Neutrophil (primary cell): ENCODE results near the gene VSTM2L.

Source experiments
- H3K27ac ChIP-seq: fragments of 200-600 bp; sonication (generic); 2 replicates; pipeline ENCODE4 v1.5.1; 2016; ENCODE audit warnings: mild to moderate bottlenecking, moderate library complexity
- H3K27me3 ChIP-seq: fragments of 200-600 bp; sonication (generic); 2 replicates; pipeline ENCODE4 v1.6.0; 2016; ENCODE audit warnings: mild to moderate bottlenecking
- H3K36me3 ChIP-seq: fragments of 200-600 bp; sonication (generic); 2 replicates; pipeline ENCODE4 v1.5.1; 2017
- H3K4me1 ChIP-seq, 2 experiments: fragments of 200-600 bp in 1 of 2; sonication (generic) in 1 of 2; 1 replicate in 1 of 2; 2 replicates in 1 of 2; pipeline versions ENCODE4 v1.5.1 to v1.6.1; 2013 to 2016; ENCODE audit warnings: low read depth in 1 of 2, low read length in 1 of 2, mild to moderate bottlenecking in 1 of 2, moderate library complexity in 1 of 2; ENCODE audit not compliant: control insufficient read depth in 1 of 2, insufficient read depth in 1 of 2
- H3K4me3 ChIP-seq, 2 experiments: fragments of 200-600 bp in 1 of 2; sonication (generic) in 1 of 2; 1 replicate in 1 of 2; 2 replicates in 1 of 2; pipeline ENCODE4 v1.5.1; 2013 to 2016; ENCODE audit warnings: low read depth in 1 of 2, low read length in 1 of 2, mild to moderate bottlenecking in 1 of 2, moderate library complexity in 1 of 2
- H3K9me3 ChIP-seq: fragments of 200-600 bp; sonication (generic); 2 replicates; pipeline ENCODE4 v1.5.1; 2016
- TF ChIP-seq, protein P1 (sequence below): fragments of 200-600 bp; sonication (generic); IDR thresholded peaks from 2 replicates; pipeline ENCODE4 v1.5.1; 2016; ENCODE audit warnings: antibody characterized with exemption

The VSTM2L gene

DNA sequence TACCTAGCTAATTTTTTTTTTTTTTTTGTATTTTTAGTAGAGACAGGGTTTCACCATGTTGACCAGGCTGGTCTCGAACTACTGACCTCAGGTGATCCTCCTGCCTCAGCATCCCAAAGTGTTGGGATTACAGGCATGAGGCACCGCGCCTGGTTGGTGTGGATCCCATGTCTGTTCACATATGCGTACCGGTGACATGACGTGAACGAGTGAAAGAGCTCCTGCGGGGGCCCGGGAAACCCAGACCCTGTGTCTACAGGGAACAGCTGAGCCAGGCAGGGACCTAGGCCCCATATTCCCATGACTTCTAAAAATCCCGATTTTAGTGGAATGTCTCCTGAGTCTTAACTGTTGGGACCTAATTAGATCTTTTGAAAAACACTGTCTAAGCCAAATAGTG, 33.1 kb downstream of the VSTM2L start:
- no peaks in the 10 kb centered on the region for H3K9me3 ChIP-seq
- no peak overlapping the region for H3K27ac ChIP-seq
- H3K4me1 ChIP-seq = no peaks in the 10 kb centered on the region
- H3K27me3 ChIP-seq = peaks cover 14% of the 10 kb centered on the region
- H3K4me3 ChIP-seq = no peak overlapping the region
- TF ChIP-seq, protein P1, sequence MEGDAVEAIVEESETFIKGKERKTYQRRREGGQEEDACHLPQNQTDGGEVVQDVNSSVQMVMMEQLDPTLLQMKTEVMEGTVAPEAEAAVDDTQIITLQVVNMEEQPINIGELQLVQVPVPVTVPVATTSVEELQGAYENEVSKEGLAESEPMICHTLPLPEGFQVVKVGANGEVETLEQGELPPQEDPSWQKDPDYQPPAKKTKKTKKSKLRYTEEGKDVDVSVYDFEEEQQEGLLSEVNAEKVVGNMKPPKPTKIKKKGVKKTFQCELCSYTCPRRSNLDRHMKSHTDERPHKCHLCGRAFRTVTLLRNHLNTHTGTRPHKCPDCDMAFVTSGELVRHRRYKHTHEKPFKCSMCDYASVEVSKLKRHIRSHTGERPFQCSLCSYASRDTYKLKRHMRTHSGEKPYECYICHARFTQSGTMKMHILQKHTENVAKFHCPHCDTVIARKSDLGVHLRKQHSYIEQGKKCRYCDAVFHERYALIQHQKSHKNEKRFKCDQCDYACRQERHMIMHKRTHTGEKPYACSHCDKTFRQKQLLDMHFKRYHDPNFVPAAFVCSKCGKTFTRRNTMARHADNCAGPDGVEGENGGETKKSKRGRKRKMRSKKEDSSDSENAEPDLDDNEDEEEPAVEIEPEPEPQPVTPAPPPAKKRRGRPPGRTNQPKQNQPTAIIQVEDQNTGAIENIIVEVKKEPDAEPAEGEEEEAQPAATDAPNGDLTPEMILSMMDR = no peak
- H3K36me3 ChIP-seq = no peaks in the 10 kb centered on the region

DNA sequence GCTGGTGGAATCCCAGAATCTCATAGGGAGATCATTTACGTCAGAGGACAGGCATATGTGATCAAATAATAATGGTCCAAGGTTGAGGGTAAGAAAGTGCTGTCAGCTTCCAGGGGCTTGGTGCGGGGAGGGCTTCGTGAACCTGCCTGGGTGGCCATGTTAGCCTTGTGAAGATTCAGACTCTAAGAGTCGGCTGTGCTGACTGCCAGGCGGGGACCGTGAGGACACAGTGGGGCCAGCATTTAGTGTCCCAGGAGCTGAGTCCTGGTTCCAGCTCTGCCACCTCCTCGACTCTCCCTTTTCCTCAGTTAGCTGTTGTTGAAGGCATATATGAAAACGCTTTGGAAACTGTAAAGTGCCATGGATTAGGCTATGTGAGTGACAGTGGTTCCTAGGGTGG, 33.5 kb downstream of the VSTM2L start:
- Histone ChIP-seq H3K36me3 (no peaks in the 10 kb centered on the region), H3K9me3 (no peaks in the 10 kb centered on the region), H3K27ac (no peak overlapping the region), H3K4me3 (no peak overlapping the region), H3K4me1 (no peaks in the 10 kb centered on the region), H3K27me3 (peaks cover 14% of the 10 kb centered on the region)
- TF ChIP-seq, protein P1 = no peak

DNA sequence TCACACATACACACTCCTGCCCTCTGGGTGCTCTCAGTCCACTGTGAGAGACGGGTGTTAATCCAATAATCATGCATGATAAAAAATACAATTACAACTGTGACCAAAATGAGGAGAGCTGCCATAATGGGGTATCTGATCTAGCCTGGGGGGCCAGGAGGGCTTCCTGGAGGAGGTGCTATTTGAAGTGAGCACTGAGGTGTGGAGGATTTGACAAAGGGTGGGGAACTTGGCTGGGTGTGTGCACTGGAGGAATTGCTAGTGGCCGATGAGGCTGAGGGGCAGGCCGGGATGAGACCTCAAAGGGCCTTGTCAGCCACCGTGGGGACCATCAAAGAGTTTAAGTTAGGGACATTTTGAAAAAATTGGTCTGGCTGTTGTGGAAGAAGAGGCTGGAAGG, 34.8 kb downstream of the VSTM2L start:
- no peak overlapping the region for H3K27ac ChIP-seq
- no peaks in the 10 kb centered on the region for H3K4me1 ChIP-seq
- peaks cover 3% of the 10 kb centered on the region for H3K27me3 ChIP-seq
- H3K9me3 ChIP-seq = no peaks in the 10 kb centered on the region
- no peaks in the 10 kb centered on the region for H3K36me3 ChIP-seq
- TF ChIP-seq, protein P1 = no peak
- no peak overlapping the region for H3K4me3 ChIP-seq

- H3K27me3 ChIP-seq = no peaks in the 10 kb centered on the region
Measured at GRCh38 chr20:37938181-37938750, 35.3 kb downstream of the VSTM2L start.

GRCh38 chr20:37938954-37939353, 36.0 kb downstream of the VSTM2L start:
- Histone ChIP-seq H3K36me3 (no peaks in the 10 kb centered on the region), H3K4me3 (no peak overlapping the region), H3K9me3 (no peaks in the 10 kb centered on the region), H3K4me1 (no peaks in the 10 kb centered on the region), H3K27ac (no peak overlapping the region), H3K27me3 (no peaks in the 10 kb centered on the region)
- TF ChIP-seq, protein P1 = no peak

More at GRCh38 chr20:37938181-37938750, 35.3 kb downstream of the VSTM2L start:
- Histone ChIP-seq H3K36me3 (no peaks in the 10 kb centered on the region), H3K4me3 (no peak overlapping the region), H3K9me3 (no peaks in the 10 kb centered on the region), H3K27ac (no peak overlapping the region), H3K4me1 (no peaks in the 10 kb centered on the region)
- TF ChIP-seq, protein P1 = no peak
